ENCODE data around the gene APOL2. TPM values are rescaled to one million over a fixed set of nuclear protein-coding genes. Genes with fewer than 3 reads are reported as not detected.

Gene APOL2
- total and polyA plus RNA-seq, 10 of the 15 experiments (the other 5 are each of a cell fraction or from before 2014, with no cell fraction given) = 4.4 to 39.9 (median 25.0) TPM

- DNase-seq (ENCODE audit: low read depth, low spot score) (no peak), FAIRE-seq (no peak), ATAC-seq (no peak)
- H3K4me3 ChIP-seq = no peak overlapping the region
- no peaks in the 10 kb centered on the region for H3K27me3 ChIP-seq (replicated peaks in 1 of 2; ENCODE audit: control insufficient read depth in 2 of 2, insufficient read depth in 2 of 2, low read length in 1 of 2)
- peaks cover 4% of the 10 kb centered on the region; the same call in 1 of the 2 replicates for H3K4me1 ChIP-seq (ENCODE audit: control insufficient read depth, insufficient read depth, low read length)
- POLR2A ChIA-PET = no interaction called here
- no peaks in the 10 kb centered on the region for H3K9me3 ChIP-seq (replicated peaks; ENCODE audit: control insufficient read depth, insufficient read depth, low read length)
- H3K9ac ChIP-seq (ENCODE audit: control insufficient read depth, insufficient read depth, low read length) = no peak overlapping the region
- H2AFZ ChIP-seq (ENCODE audit: control insufficient read depth, low read depth, low read length) = no peak overlapping the region
- RAD21 ChIA-PET (ENCODE audit: unreplicated experiment) = interaction anchor here (1.0 to 1.3 kb wide), 2 partner anchors 21 to 37 kb away, joined by 3 to 5 read pairs; partner anchors contain the start of gene APOL1
- in situ Hi-C loops (cut with MboI) = no loop called here
- H3K79me2 ChIP-seq (ENCODE audit: control insufficient read depth, insufficient read depth, low read length) = no peaks in the 10 kb centered on the region
- CTCF ChIA-PET = interaction anchor here (0.8 to 2.7 kb wide), 4 partner anchors 14 to 71 kb away, joined by 3 to 12 read pairs (median 6); partner anchors contain the start of gene APOL4
- H3K36me3 ChIP-seq (ENCODE audit: control insufficient read depth in 2 of 2, insufficient read depth in 2 of 2, low read length in 1 of 2) = no peaks in the 10 kb centered on the region
- intact Hi-C loops (cut with micrococcal nuclease; ENCODE audit: unreplicated experiment) = no loop called here
- H3K27ac ChIP-seq (ENCODE audit: control insufficient read depth, insufficient read depth) = no peak overlapping the region
- H3K4me2 ChIP-seq (ENCODE audit: control insufficient read depth, insufficient read depth) = no peak overlapping the region
- WGBS (ENCODE audit: insufficient coverage, insufficient replicate concordance, low lambda C conversion rate, missing lambda C conversion rate) = 50% methylated on average over 1 of the region's 2 CpGs
- no peaks in the 10 kb centered on the region for H4K20me1 ChIP-seq (ENCODE audit: control insufficient read depth, insufficient read depth)
- no TSS peak for BruUV-seq (replicated peaks)
- SMC1A ChIA-PET (ENCODE audit: uncharacterized antibody, unreplicated experiment) = interaction anchor here (0.6 to 1.4 kb wide), 4 partner anchors 9 to 22 kb away, joined by 3 to 5 read pairs (median 3); no protein-coding TSS in a partner anchor
- TF ChIP-seq DPF2 (IDR thresholded peaks at IDR 0.05) (no peak), NFIC (IDR thresholded peaks at IDR 0.05; ENCODE audit: low read depth, low read length) (no peak), BMI1 (IDR thresholded peaks at IDR 0.05; ENCODE audit: borderline replicate concordance) (no peak), SIN3A (IDR thresholded peaks at IDR 0.05; ENCODE audit: low read depth, low read length) (no peak), BCL11A (IDR thresholded peaks at IDR 0.05; ENCODE audit: low read depth, low read length) (no peak), NR2C1 (IDR thresholded peaks at IDR 0.05) (no peak), PAX5 (IDR thresholded peaks at IDR 0.05; ENCODE audit: borderline replicate concordance, low read depth, low read length) (no peak), ZBTB33 (IDR thresholded peaks at IDR 0.05) (no peak)
- TF ChIP-seq, protein P1, sequence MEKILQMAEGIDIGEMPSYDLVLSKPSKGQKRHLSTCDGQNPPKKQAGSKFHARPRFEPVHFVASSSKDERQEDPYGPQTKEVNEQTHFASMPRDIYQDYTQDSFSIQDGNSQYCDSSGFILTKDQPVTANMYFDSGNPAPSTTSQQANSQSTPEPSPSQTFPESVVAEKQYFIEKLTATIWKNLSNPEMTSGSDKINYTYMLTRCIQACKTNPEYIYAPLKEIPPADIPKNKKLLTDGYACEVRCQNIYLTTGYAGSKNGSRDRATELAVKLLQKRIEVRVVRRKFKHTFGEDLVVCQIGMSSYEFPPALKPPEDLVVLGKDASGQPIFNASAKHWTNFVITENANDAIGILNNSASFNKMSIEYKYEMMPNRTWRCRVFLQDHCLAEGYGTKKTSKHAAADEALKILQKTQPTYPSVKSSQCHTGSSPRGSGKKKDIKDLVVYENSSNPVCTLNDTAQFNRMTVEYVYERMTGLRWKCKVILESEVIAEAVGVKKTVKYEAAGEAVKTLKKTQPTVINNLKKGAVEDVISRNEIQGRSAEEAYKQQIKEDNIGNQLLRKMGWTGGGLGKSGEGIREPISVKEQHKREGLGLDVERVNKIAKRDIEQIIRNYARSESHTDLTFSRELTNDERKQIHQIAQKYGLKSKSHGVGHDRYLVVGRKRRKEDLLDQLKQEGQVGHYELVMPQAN (conservative IDR thresholded peaks at IDR 0.05) = no peak
Observed at GRCh38 chr22:36215981-36216380, 23.3 kb downstream of the APOL2 start.
